Raji (cell line): ENCODE data around the gene LAMA3.

Source experiments
- POLR2A ChIP-seq: IDR thresholded peaks from 2 replicates; pipeline ENCODE4 v1.6.1; 2011; ENCODE audit warnings: low read depth, low read length, control low read depth; ENCODE audit not compliant: insufficient read depth

The LAMA3 gene

GRCh38 chr18:23912356-23912755, 223.1 kb downstream of the LAMA3 start:
- no peak for TF ChIP-seq POLR2A

- TF ChIP-seq POLR2A = no peak
Observed at GRCh38 chr18:23916338-23916737, 227.1 kb downstream of the LAMA3 start.

GRCh38 chr18:23918395-23919032, 229.3 kb downstream of the LAMA3 start:
- no peak for TF ChIP-seq POLR2A

GRCh38 chr18:23920054-23920453, 230.8 kb downstream of the LAMA3 start:
- TF ChIP-seq POLR2A = no peak

GRCh38 chr18:23921716-23922285, 232.5 kb downstream of the LAMA3 start:
- TF ChIP-seq POLR2A = no peak

- TF ChIP-seq POLR2A = no peak
Observed at GRCh38 chr18:23922939-23923338, 233.7 kb downstream of the LAMA3 start.

- TF ChIP-seq POLR2A = no peak
Observed at GRCh38 chr18:23924813-23925212, 235.6 kb downstream of the LAMA3 start.

GRCh38 chr18:23926571-23926970, 237.3 kb downstream of the LAMA3 start:
- TF ChIP-seq POLR2A = no peak

- no peak for TF ChIP-seq POLR2A
Observed at GRCh38 chr18:23927821-23928746, 238.8 kb downstream of the LAMA3 start.

- no peak for TF ChIP-seq POLR2A
Observed at GRCh38 chr18:23929362-23929930, 240.2 kb downstream of the LAMA3 start.

GRCh38 chr18:23930002-23930401, 240.7 kb downstream of the LAMA3 start:
- TF ChIP-seq POLR2A = no peak

- no peak for TF ChIP-seq POLR2A
Observed at GRCh38 chr18:23932385-23933067, 243.3 kb downstream of the LAMA3 start.

GRCh38 chr18:23933407-23933806, 244.2 kb downstream of the LAMA3 start:
- TF ChIP-seq POLR2A = no peak

GRCh38 chr18:23934252-23934651, 245.0 kb downstream of the LAMA3 start:
- TF ChIP-seq POLR2A = no peak

GRCh38 chr18:23934863-23935262, 245.6 kb downstream of the LAMA3 start:
- no peak for TF ChIP-seq POLR2A
